Renal cortical epithelial cell (primary cell): Measurements from ENCODE around the gene PRKD3. TPM values are rescaled to one million over a fixed set of nuclear protein-coding genes. Genes with fewer than 3 reads are reported as not detected.
"Not testable (repeated sequence)": the region's sequence is repeated elsewhere in the genome, so short reads cannot be mapped to it uniquely, and the experiment has no call there.

ENCODE experiments used
- DNase-seq: peaks from one replicate; pipeline ENCODE4 v3.0.0-alpha.2; 2011; ENCODE audit warnings: low read depth
- total RNA-seq: library from RNA; depleted of rRNA; stranded (reverse); fragments of >200 nt; gene quantifications from 2 replicates; pipeline ENCODE4 v1.2.3, GENCODE V29; 2014

Gene PRKD3
- total RNA-seq, 1 donor from 2014 or later = 69.3 TPM

GRCh38 chr2:37316181-37316580 lies 8.5 kb downstream of the PRKD3 start:
- no peak for DNase-seq

- DNase-seq = no peak
These were observed 9.3 kb downstream of the PRKD3 start for GRCh38 chr2:37315364-37315763.

DNA sequence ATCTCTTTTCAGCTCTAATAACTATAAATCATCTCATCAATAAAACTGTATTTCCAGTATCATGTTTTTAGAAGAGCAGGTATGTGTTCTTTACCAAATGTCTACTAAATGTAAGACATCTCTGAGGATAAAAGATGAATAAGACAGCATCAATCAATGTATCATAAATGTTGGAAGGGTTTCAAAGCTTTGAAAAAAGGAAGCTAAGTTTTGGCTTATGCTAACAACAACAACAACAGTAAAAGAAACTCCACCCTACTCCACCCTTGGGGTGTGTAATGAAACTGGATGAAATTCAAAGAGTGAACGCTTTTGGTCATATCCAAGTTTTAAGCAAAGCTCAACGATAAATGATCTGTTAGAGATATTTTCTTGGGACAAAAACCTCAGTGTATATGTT lies 17.1 kb downstream of the PRKD3 start:
- DNase-seq = no peak

DNA sequence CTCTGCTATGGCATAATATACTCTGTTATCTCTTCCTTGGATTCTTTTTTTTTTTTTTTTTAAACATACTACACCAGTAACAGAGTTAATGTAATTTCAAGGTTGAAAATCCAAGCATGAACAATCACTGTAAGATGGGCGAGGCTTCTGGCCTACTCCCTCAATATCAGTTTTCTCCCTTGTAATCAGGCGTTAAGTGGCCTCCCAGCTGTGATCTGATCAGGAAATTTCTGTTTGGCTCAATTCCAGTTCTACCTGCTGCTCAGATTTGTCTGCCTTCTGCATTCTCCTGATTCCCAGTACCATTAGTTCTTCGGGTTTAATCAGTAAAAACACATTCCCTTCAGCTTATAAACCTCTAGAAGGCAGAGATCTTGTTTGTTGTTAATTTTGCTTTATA lies 18.6 kb downstream of the PRKD3 start:
- no peak for DNase-seq

DNA sequence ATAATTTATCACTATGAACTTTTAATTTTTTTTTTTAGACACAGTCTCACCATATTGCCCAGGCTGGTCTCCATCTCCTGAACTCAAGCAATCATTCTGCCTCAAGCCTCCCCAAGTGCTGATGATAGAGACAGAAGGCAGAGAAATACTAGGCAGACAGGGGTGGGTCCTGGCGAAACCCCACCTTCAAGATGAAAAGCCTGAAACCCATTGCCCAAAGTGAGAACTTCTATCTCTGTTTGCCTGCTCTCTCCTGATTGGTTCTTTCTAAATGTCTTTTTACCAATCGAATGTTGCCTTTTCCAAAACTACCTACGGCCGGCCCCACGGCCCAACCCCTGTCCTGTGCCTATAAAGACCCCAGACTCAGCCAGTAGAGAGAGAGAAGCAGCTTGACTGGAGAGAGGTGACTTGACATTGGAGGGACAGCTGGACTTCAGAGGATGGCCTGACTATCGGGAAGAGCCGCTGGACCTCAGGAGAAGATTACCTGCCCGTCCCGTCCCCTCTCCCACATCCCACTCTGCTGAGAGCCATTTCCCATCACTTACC lies 21.9 kb downstream of the PRKD3 start:
- no peak for DNase-seq

DNA sequence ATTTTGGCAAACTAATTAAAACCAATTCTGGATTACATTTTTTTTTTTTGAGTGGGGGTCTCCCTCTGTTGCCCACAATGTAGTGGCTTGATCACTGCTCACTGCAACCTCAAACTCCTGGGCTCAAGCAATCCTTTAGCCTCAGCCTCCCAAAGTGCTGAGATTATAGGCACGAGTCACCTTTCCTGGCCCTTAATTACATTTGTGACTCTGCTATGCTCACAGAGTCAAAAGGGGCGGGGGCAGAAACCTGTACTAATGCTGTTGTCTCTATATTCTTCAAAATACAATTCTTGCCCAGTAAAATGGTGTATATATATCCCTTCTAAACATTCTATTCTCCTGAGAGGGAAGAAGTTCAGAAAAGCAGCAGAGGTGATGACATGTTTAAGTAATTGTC lies 23.2 kb downstream of the PRKD3 start:
- no peak for DNase-seq

- DNase-seq = no peak
These were observed 24.1 kb downstream of the PRKD3 start for GRCh38 chr2:37300578-37300977.

DNA sequence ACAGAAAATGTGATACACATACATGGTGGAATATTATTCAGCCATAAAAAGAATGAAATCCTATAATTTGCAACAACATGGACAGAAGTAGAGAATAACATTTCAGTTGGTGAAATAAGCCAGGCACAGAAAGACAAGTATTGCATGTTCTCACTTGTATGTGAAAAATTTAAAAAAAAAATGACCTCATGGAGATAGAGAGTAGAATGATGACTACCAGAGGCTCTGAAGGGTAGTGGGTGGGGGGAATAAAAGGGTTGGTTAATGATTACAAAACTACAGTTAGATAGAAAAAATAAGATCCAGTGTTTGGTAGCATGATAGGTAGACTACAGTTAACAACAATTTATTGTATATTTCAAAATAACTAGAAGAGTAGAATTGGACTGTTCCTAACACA lies 24.5 kb downstream of the PRKD3 start:
- no peak for DNase-seq

- DNase-seq = no peak
These were observed 27.0 kb downstream of the PRKD3 start for GRCh38 chr2:37297632-37298031.

GRCh38 chr2:37295469-37296073 lies 29.1 kb downstream of the PRKD3 start:
- DNase-seq = no peak

- DNase-seq = not testable (repeated sequence)
These were observed 29.8 kb downstream of the PRKD3 start for GRCh38 chr2:37294858-37295257.

DNA sequence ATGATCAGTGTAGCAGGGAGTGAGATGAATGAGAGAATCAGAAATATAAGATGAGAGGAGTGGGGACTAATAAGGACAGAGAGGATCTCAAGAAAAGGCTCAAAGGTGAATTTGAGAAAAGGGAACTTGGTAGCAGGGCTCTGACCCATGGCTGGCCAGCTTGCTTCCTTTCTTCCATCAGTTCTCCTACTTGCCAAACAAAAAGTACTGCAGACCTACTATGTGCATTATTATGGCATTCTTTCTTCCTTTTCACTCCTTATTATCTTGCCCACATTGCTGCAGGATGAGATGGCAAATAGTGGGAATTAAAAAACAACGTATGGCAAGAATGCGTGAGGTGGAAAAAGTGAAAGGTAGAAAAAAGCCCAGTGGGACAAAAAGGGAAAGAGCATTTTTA lies 33.0 kb downstream of the PRKD3 start:
- DNase-seq = no peak

DNA sequence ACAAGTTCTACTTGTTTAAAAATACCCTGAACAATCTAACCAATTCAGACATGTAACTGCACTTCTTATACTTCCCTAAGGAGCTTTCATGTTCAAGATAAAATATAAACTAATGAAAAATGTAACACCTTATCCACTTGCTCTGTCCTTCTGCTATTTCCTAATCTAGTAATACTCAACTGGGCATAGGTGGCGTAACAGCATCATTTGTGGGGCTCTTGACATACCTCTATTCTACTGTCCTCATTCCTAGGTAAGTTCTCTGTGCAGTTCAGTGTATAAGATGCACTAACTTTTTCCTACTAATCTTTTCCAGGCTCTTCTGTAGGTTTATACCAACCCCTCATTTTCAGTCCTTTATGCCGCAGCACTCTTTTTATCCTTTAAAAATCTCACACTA lies 36.7 kb downstream of the PRKD3 start:
- peak; percentile 35 for DNase-seq

DNA sequence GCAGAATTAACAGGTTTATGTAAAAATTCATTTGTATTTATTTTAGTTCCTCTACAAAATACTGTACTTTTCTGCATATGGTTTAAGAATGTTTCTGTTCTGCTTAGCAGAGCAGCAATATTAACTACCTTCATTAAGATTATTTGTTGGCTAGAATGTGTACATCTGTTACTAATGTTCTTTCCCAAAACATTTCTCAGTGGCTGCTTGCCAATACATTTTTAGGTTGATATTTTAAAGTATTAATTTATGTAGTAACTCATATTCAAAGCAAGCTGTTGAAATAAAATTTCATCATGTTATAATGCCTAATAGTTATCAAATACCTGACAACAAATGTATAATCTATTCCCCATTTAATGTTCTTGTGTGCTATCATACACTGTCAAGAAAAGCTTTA lies 40.3 kb downstream of the PRKD3 start:
- no peak for DNase-seq

- DNase-seq = peak; percentile 83
These were observed 41.4 kb downstream of the PRKD3 start for GRCh38 chr2:37283207-37283606.

GRCh38 chr2:37282746-37283145 lies 41.9 kb downstream of the PRKD3 start:
- DNase-seq = no peak

DNA sequence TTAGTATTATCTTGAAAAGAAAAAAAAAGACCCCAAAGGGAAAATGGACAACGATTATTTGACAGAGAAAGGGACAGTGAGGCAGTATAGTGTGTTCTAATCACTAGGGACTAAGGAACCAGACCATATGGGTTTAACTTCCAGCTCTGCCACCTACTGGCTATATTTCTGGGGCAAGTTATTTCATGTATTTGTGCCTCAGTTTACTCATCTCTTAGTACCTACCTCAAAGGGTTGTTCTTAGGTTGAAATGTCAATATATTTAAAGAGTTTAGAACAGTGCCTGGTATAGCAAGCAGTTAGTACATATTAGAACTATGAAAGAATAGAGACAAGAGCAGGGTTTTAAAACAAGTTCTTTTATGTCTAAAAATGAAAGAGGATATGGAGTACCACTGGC lies 42.7 kb downstream of the PRKD3 start:
- no peak for DNase-seq

GRCh38 chr2:37276291-37276690 lies 48.3 kb downstream of the PRKD3 start:
- DNase-seq = no peak

Other genes with a start within 250 kb of the PRKD3 start
- 23.6 and 31.6 TPM in 2 replicates for gene HEATR5B, start 240.5 kb downstream of the PRKD3 start, total RNA-seq
- 5.6 and 6.1 TPM in 2 replicates for gene GPATCH11, start 240.3 kb downstream of the PRKD3 start, total RNA-seq
- gene EIF2AK2, start 167.9 kb downstream of the PRKD3 start, total RNA-seq = 23.8 and 38.7 TPM in 2 replicates
- gene SULT6B1, start 136.2 kb downstream of the PRKD3 start, total RNA-seq = not detected in 2 replicates
- 18.6 and 25.6 TPM in 2 replicates for gene CEBPZOS, start 128.3 kb downstream of the PRKD3 start, total RNA-seq
- 59.6 and 76.9 TPM in 2 replicates for gene CEBPZ, start 93.2 kb downstream of the PRKD3 start, total RNA-seq
- 14.9 and 17.3 TPM in 2 replicates for gene NDUFAF7, start 93.2 kb downstream of the PRKD3 start, total RNA-seq
- 81.8 and 83.0 TPM in 2 replicates for gene QPCT, start 19.8 kb upstream of the PRKD3 start, total RNA-seq